Measurements from ENCODE around the gene GCNT2.

Gene GCNT2

GRCh38 chr6:10582774-10583508 lies 61.8 kb downstream of the GCNT2 start:
- Histone ChIP-seq H3K27ac (no peak overlapping the region), H3K79me2 (no peaks in the 10 kb centered on the region), H3K27me3 (ENCODE audit: control insufficient read depth, insufficient read depth, low read length) (no peaks in the 10 kb centered on the region), H3K9ac (no peak overlapping the region), H3K4me3 (ENCODE audit: low read depth, low read length) (no peak overlapping the region), H3K4me1 (peaks cover 10% of the 10 kb centered on the region), H3K36me3 (ENCODE audit: control insufficient read depth, insufficient read depth, low read length) (no peaks in the 10 kb centered on the region), H2AFZ (no peak overlapping the region), H3K9me3 (ENCODE audit: control insufficient read depth, low read length) (no peaks in the 10 kb centered on the region), H3K4me2 (ENCODE audit: low read length) (no peak overlapping the region)
- TF ChIP-seq, protein P1, sequence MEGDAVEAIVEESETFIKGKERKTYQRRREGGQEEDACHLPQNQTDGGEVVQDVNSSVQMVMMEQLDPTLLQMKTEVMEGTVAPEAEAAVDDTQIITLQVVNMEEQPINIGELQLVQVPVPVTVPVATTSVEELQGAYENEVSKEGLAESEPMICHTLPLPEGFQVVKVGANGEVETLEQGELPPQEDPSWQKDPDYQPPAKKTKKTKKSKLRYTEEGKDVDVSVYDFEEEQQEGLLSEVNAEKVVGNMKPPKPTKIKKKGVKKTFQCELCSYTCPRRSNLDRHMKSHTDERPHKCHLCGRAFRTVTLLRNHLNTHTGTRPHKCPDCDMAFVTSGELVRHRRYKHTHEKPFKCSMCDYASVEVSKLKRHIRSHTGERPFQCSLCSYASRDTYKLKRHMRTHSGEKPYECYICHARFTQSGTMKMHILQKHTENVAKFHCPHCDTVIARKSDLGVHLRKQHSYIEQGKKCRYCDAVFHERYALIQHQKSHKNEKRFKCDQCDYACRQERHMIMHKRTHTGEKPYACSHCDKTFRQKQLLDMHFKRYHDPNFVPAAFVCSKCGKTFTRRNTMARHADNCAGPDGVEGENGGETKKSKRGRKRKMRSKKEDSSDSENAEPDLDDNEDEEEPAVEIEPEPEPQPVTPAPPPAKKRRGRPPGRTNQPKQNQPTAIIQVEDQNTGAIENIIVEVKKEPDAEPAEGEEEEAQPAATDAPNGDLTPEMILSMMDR (IDR thresholded peaks at IDR 0.05): no peak

GRCh38 chr6:10583509-10583901 lies 62.4 kb downstream of the GCNT2 start:
- no peaks in the 10 kb centered on the region for H3K36me3 ChIP-seq (ENCODE audit: control insufficient read depth, insufficient read depth, low read length)
- H3K4me2 ChIP-seq (ENCODE audit: low read length): no peak overlapping the region
- no peaks in the 10 kb centered on the region for H3K27me3 ChIP-seq (ENCODE audit: control insufficient read depth, insufficient read depth, low read length)
- TF ChIP-seq, protein P1 (IDR thresholded peaks at IDR 0.05): no peak
- H3K79me2 ChIP-seq: no peaks in the 10 kb centered on the region
- H3K9ac ChIP-seq: no peak overlapping the region
- H2AFZ ChIP-seq: no peak overlapping the region
- H3K27ac ChIP-seq: no peak overlapping the region
- no peaks in the 10 kb centered on the region for H3K9me3 ChIP-seq (ENCODE audit: control insufficient read depth, low read length)
- H3K4me1 ChIP-seq: peaks cover 10% of the 10 kb centered on the region
- no peak overlapping the region for H3K4me3 ChIP-seq (ENCODE audit: low read depth, low read length)

DNA sequence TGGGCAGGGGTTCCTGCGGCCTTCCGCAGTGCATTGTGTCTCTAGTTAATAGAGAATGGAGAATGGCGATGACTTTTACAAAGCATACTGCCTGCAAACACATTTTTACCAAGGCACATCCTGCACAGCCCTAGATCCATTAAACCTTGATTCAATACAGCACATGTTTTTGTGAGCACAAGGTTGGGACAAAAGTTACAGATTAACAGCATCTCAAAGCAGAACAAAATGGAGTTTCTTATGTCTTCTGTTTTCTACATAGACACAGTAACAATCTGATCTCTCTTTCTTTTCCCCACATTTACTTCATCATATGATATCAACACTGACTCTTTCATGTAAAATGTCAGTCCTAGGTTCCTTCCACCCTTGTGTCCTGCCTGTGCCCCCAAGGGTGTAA lies 63.5 kb downstream of the GCNT2 start:
- Histone ChIP-seq H3K9ac (no peak overlapping the region), H2AFZ (no peak overlapping the region), H3K27ac (no peak overlapping the region), H3K79me2 (no peaks in the 10 kb centered on the region), H3K4me3 (ENCODE audit: low read depth, low read length) (no peak overlapping the region), H3K36me3 (ENCODE audit: control insufficient read depth, insufficient read depth, low read length) (no peaks in the 10 kb centered on the region), H3K4me1 (peaks cover 10% of the 10 kb centered on the region), H3K4me2 (ENCODE audit: low read length) (no peak overlapping the region), H3K9me3 (ENCODE audit: control insufficient read depth, low read length) (no peaks in the 10 kb centered on the region), H3K27me3 (ENCODE audit: control insufficient read depth, insufficient read depth, low read length) (no peaks in the 10 kb centered on the region)
- TF ChIP-seq, protein P1 (IDR thresholded peaks at IDR 0.05): no peak

- H2AFZ ChIP-seq: no peak overlapping the region
- TF ChIP-seq, protein P1 (IDR thresholded peaks at IDR 0.05): no peak
- no peaks in the 10 kb centered on the region for H3K79me2 ChIP-seq
- H3K9me3 ChIP-seq (ENCODE audit: control insufficient read depth, low read length): no peaks in the 10 kb centered on the region
- H3K36me3 ChIP-seq (ENCODE audit: control insufficient read depth, insufficient read depth, low read length): no peaks in the 10 kb centered on the region
- no peak overlapping the region for H3K4me2 ChIP-seq (ENCODE audit: low read length)
- no peak overlapping the region for H3K4me3 ChIP-seq (ENCODE audit: low read depth, low read length)
- H3K27me3 ChIP-seq (ENCODE audit: control insufficient read depth, insufficient read depth, low read length): no peaks in the 10 kb centered on the region
- peaks cover 10% of the 10 kb centered on the region for H3K4me1 ChIP-seq
- no peak overlapping the region for H3K27ac ChIP-seq
- no peak overlapping the region for H3K9ac ChIP-seq
These were observed 64.2 kb downstream of the GCNT2 start for GRCh38 chr6:10585209-10585845.

Measured in parathyroid adenoma (tissue), 2 donors.